G401.6 (cell line): ENCODE data around the gene SPTBN1.

Experiments used
- FAIRE-seq: peaks from 2 replicates; lab custom pipeline; 2012; peaks lifted over from hg19 to GRCh38; lab: Jason Lieb, UNC

The SPTBN1 gene

DNA sequence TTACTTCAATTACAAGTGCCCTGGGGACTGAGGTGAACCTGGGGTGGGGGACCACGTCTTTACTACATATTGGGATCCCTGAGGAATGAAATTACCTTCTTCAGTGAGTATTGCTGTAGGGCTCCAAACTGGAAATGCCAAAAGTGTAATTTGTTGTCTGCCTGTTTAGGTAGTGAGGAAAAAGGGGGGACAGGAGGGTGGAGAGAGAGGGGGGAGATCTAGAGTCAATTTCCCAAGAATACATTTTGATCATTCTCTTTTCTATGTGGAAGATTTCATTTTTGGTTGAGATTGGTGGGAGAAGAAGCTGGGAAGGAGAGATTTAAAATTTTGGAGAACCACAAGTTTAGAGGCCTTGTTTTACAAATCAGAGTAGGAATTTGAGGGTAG lies 101.1 kb downstream of the SPTBN1 start:
- FAIRE-seq: no peak

DNA sequence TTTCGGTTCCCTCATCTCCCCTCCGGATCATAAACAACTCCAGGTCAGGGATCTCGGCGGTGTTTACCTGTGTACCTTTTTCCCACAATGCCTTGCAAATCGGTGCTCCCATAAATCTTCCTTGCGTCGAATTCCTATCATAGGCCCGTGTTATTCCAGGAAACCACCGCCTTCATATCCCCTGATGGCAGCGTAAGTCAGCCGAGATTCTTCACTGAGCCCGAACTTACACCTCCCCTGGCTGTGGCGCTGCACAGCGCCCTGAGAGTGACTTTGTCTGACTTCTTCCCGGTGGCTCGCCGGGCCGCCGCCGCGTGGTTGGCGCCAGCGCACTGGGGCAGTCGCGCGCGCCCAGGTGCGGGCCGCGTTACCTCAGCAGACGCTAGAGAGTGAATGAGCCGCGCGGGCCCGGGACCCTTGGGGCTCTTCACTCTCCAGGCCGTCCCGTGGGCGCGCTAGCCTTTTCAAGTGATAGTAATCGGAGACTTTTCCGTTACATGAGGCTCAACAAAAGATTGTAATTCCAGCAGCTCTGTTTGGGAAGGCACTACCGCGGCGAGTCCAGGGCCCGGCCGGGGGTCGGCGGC lies 101.6 kb downstream of the SPTBN1 start:
- no peak for FAIRE-seq

DNA sequence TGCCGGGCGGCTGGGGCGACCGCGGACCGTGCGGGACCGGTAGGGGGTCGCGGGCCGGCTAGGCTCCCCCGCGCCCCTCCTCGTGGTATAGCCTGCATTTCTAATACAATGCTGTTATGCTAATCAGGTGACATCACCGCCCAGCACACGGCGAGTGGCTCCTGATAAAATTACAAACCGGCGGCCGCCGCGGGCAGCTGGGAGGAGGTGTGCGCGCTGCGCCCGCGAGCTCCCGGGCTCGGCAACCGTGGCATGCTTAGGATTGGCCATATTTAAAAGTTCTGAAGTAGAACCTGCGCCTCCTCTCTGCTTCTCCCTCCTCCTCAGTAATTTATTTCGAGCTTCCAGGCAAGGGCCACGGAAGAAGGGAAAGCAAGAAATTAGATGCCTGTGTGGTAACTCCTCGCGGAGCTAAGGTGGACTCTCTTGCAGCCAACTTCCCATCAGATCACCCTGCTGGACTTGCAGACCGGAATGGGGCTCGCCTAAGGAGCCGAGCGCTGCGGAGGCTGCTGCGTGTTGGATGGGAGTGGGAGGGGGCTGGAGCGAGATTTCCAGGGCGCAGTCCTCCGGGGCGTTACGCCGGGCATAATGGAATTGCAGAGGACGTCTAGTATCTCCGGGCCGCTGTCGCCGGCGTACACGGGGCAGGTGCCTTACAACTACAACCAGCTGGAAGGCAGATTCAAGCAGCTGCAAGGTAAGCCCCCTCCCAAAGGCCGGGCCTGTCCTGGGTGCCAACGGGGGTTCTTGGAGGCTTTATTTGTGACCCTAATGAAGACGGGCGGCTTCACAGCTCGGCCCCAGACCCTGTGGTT lies 102.3 kb downstream of the SPTBN1 start:
- FAIRE-seq: no peak

DNA sequence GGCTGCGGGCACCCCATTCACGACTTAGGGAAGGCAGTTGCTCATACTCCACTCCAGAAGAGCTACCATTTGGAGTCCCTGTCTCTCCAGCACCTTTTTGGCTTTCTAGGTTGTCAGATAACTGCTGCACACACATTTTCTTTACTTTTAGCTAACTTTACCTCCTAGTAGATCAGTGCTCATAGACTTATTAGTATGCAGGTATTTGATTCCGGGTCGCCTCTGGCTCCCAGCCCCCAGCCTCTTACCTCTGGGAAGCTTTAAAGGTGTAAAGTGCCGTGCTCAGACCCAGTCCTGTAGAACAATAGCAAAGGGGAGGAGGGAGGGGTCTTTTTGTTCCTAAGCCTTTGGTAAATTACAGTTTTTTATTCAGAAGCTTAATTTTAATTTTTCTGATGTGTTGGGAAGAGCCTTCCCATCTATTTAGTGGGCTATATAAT lies 102.9 kb downstream of the SPTBN1 start:
- no peak for FAIRE-seq

DNA sequence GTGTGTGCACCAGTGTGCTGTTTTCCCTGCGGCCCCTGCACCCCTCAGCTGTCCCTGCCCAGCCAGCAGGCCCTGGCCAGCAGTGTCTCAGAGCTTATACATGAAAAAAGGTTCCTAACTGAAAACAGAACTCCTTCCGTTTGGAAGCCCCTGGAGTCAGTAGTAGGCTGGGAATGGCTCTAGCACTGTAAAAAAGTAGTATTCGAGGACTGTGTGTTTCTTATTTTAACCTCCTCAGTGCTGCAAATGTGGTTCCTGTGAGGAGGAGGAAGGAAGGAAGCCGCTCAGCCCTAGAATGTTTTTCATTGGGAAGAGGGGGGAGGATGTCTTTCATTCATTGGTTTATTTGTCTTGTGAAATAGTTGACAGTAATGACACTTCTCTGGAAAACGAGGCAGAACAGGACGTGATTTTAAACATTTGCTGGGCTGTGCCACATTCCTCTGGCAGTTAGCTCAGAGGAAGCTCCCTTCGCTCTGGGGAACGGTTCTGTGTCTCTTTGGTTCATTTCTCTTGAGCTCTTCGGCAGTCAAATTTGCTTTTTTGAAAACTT lies 103.5 kb downstream of the SPTBN1 start:
- FAIRE-seq: no peak

DNA sequence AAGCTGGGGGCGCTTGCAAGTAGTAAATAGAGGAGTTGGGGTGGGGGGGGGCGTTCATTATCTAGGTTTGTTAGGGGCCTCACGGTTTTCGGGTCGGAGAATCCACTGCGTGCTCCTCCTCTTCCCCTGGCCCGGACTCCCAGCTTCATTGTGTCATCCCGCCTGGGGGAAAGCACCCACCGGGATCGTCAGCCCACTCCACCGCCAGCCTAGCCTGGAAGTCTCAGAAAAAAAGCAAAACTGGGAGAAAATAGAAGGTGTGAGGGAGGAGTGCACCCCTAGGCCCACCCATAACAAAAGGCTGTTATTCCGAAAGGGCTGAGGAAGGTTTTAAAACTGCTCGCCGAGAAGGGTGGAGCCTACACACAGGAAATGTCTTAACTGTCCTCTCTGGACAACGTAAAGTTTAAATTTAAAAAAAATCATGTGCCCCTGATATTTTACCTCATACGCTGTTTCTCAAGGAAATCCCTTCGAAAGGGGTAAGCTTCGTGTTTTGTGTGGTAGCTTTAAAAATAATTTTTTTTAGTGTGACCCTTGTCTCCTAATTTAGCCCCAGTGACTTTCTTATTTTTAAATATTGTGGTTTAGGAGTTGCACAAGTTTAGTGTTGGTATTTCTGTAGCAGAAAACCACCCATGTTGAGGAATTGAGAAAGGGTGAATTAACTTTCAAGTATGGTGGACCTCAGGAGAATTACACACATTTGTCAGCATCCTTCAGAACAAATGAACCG lies 104.2 kb downstream of the SPTBN1 start:
- no peak for FAIRE-seq

DNA sequence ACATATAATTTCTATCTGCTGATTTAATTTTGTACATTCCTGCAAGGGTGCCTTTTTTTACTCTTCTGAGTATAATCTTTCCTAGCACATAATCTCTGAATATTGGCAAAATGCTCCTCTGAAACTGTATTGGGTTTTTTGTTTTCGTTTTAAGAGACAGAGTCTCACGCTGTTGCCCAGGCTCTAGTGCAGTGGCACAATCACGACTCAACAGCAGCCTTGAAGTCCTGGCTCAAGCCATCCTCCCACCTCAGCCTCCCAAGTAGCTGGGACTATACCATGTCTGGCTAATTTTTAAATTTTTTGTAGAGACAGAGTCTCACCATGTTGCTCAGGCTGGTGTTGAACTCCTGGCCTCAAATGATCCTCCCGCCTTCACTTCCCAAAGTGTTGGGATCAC lies 104.9 kb downstream of the SPTBN1 start:
- FAIRE-seq: no peak

DNA sequence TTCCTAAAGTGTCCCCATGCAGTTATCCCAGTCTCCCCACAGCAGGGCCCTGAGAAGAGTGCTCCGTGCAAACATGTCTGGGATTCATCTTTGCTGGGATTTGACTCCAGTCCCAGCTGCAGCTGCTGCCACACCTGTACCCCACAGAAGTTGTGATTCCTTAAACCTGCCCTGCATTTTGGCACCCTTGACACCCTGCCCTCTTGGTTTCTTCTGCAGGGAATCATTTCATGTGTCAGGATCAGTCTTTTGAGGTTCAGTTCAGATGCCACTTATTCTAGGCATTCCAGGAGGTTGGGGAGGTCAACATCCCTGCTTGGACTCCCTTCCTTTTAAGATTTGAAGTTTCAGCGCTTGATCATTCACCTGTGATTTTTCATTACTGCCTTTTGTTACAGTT lies 108.3 kb downstream of the SPTBN1 start:
- no peak for FAIRE-seq

DNA sequence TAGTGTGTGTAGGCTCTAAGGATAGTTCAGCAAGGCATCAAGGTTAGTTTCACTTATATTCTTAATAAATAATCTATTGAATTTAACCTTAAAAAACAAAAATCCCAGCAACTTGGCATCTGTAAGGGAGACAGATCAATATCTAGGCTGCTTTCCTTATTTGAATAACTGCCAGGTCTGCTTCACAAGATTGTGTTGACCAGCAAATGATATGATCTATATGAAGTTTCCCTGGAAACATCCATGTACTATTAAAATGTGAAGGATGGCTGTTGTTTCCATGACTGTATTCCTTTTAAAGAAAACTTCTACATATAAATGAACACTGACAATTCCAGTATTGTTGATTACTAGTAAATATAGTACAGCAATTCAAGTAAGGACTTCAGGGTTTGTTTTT lies 109.4 kb downstream of the SPTBN1 start:
- no peak for FAIRE-seq

DNA sequence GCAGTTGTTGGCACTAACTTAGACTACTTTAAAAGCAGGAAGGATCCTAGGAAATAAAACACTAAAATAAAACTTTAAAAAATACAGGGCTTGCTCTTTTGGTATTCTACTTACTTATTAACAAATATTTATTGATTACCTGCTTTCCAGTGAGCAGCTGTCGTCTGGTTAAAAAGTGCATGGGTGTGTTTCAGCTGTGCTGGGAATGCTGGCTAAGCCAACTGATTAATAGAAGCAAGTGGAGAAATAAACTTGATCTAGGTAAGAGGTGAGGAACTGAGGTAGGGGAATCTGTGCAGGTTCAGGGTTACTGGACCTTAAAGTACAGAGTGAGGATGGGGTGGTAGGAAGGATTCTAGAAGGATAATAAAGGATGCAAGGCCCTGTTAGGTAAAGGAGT lies 110.8 kb downstream of the SPTBN1 start:
- no peak for FAIRE-seq

DNA sequence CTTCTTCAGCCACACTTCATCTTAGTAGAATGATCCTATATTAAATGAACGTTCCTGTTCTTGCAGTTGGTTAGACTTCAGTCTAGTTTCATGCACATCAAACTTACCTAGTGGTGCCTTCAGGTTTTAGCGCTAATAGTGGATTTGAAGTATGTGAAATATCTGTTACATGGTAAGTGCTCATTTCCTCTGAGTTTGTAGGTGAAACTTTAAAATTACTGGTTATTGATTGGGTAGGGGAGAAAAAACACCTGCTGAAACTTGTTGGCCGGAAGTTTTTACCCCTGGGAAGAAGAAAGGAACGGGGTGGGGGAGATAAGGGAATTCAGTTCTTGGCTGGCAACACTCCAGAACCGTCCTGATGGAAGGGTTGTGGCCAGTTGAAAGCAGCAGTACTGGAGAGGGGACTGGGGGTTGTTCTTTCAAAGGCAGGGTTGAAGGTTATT lies 112.8 kb downstream of the SPTBN1 start:
- FAIRE-seq: no peak

DNA sequence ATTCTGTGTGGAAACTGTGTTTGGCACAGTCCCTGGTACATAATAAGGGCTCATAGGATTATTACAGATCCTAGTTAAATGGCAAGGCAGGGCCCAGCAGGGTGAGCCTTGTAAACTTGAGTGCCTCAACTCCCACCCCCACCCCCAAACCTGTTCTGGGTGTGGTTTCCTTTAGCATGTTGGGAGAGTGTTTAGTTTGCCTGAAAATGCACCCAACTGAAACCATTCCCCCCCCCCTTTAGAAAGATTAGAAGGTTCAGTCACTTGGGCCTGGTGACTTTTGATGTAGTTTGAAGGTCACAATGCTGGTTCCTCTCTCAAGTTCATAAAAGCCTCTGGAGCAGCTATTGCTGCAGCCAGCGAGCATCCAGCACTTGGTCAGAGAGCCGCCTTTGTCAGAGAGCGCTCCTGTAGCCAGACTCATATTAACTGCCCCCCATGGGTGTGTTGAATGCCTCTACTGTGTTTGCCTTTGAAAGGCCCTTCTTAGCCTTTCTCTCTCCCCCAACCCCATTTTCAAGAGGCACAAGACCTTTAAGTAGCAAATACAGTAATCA lies 113.7 kb downstream of the SPTBN1 start:
- no peak for FAIRE-seq

DNA sequence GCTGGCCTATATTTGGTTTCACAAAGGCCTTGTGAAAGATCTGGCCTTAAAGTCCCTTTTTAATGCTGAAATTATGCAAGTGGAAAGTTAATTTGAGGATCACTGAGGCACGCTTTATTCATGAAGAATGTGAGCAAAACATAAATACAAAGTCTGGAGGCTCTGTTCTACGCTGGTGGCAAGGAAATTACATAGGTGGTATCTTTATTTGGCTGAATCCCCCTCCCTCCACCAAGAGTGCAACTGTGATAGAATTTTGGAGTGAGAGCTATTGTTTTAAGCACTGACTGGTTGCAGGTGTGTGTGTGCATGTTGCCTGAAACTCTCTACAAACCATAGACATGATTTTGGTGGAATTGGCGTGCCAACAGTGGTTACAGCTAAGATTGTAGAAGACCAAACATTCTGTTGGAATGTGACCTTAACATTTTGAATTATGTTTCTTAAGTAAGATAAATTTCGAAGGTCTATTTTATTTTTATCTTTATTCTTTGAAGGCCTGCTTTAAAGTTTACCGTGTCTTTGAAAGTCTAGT lies 114.3 kb downstream of the SPTBN1 start:
- no peak for FAIRE-seq

DNA sequence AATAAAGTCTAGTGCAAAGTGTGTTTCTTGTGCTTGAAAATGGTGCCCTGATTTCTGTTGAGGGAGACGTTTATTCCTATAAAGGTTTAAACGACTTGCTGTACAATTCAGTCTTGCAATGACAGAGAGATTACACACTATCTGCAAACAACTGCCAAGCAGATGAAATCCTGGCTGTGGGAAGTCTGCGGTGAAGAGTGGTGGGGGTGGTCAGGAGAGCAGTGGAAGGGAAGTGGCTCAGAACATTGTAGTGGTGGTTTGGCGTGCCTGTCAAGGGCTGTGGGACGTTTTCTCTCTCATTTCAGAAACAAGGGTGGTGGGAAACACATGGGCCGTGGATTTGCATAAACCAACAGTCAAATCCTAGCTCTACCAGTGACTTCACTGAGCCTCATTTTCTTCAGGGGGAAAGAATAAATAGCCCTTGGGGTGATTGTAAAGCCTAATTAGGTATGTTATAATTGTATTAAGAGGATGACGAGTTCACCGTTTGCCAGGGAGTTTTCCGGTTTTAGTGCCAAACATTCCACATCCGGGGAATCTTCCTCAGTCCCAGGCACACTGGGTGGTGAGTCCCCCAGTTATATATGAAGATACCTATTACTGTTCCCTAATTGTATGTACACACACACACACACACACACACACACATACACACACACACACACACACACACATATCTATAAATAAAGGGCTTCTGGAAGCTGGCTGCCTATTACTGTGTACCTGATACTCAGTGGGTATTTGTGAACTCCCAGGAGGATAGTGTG lies 115.0 kb downstream of the SPTBN1 start:
- FAIRE-seq: no peak

DNA sequence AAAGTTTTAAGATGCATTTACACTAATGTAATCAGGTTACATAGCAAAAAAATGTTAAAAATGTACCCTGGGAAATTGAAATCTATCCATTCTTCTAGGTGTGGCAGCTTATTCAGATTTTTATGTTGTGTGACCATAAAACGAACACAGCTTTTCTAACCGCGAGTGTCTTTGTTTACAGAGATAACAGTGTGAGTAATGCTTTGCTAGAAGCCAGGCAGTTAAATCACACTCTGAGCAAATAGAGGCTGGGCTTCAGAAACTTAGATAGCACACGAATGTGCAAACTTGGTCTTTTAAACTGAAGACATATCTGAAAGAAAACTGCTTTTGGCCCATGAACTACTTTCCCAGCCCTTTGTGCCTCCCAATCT lies 116.1 kb downstream of the SPTBN1 start:
- FAIRE-seq: no peak

DNA sequence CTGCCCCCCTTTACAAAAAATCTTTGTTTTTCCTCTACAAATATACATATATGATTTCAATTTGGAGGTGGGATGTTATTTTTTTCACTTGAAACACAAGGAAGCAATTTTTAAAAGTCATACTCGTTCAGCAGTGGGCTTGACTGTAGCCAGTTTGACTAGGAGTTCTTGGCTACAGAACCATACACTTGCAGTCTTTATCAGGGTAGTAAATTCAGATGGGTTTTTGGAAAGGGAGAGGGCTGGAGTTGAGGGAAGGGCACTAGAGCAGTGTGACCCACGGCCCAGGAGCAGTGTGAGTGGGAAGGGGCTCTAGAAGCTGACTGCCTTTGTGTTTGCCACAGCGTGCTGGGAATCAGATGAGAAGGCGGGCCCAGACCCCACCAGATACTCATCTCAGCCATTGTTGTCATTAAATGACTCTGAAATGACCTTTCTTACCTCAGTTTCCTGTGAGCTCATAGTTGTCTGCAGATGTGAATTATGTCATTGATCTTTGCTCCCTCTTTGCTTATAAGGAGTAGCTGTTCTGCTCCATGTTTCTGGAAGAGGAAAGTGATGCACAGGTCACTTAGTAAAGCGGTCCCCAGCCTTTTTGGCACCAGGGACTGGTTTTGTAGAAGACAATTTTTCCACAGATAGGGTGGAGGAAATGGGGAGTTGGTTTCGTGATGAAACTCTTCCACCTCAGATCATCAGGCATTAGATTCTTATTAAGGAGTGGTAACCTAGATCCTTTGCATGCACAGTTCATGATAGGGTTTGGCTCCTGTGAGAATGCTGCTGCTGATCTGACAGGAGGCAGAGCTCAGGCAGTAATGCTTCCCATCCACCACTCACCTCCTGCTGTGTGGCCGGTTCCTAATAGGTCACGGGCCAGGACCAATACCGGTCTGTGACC lies 116.8 kb downstream of the SPTBN1 start:
- no peak for FAIRE-seq

DNA sequence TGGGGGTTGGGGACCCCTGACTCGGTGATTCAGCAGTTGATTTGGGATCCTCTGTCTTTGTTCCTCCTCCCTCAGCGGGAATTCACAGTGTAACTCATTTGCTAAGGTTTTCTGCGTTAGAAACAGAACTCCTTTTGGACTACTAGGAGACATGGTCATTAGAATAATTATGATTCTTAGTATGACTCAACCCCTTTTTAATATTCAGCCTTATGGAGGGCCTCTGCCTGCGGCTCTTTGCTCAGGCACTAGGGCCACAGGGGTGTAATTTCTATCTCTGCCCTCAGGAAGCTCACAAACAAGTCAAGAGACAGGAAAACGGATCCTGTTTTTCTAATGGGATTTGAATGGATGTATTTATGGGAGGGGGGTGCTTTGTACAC lies 117.4 kb downstream of the SPTBN1 start:
- FAIRE-seq: no peak

DNA sequence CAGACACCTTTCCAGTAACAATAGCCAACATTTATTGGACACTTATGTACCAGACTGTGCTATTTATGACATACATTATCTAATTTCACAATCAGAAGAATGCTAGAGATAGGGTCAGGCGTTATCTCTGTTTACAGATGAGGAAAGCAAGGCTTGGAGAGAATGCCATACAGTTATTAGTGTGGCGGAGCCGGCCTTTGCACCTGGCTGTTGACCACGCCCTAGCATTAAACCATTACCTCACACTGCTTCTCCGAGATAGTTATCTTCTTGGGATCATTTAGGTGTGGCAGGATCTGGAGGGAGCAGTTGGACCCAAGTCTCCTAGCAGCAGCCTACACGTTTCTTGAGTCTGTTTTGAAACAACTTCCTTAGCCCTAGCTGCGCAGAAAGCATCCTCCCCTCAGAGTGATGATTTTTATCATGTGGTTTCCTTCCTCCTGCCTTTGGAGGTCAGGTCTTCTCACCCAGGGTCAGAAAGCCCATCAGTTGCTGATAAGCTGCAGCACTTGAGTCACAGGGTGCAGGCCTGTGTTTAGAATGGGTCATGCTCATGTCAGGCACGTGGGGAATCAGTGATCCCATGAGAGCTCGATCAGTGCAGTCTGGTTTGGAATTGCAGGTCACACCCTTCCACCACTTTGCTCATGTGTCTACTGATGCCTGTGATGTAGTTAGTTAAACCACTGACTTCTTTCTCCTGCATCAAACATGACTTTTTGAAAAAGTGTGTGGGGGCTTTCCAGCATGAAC lies 118.2 kb downstream of the SPTBN1 start:
- FAIRE-seq: no peak

DNA sequence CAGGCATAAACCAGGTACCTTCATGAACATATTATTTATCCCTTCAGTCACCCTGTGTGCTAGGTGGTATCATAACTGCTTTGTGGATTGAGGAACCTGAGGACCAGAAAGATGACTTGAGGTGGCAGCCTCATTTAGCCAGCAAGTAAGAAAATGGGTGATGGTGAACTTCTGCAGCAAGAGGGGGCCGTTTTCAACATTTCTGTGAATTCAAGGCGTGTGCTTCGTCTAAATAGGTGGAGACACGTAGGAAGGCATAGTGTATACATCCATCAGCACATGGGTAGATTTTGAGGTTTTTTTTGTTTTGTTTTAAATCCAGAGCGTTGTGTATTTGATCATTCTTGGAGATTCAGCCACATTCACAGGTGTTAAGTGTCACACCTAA lies 118.7 kb downstream of the SPTBN1 start:
- FAIRE-seq: no peak

DNA sequence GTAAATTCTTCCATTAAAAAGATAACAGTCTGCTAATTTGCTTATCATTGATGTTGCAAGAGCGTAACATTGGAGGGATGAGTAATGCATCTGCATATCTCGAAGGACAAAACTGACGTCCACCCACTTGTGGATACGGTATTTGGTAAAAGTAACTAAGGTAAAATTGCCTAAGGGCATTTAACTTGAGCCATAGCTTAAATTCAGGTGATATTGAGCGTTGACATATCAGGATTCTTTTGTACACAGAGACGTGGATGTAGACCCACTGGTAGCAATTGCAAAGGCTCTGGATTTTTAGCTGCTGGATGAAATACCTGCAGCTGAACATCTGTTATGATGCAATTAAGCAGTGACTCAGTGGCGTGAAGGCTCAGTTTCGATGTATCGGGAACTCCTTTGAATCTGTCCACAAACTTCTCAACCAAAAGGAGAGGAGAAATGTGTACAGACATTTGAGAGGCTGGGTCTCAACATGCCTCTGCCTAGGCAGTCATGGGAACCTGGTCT lies 119.3 kb downstream of the SPTBN1 start:
- no peak for FAIRE-seq
